ENCODE measurements around the gene NDUFS8. TPM values are rescaled to one million over a fixed set of nuclear protein-coding genes. Genes with fewer than 3 reads are reported as not detected.

Gene NDUFS8
- total and polyA plus RNA-seq, 2 of the 4 experiments (the other 2 are of a cell fraction): 85.9 to 131 TPM

GRCh38 chr11:68006606-68007166, 23.8 kb upstream of the NDUFS8 start:
- intact Hi-C loops (cut with micrococcal nuclease): no loop called here
- H3K23ac ChIP-seq (ENCODE audit: low read depth, low read length): no peak overlapping the region
- no TSS peak for BruUV-seq (replicated peaks)
- H3K27me3 ChIP-seq (ENCODE audit: control insufficient read depth, insufficient read depth, low read length): no peaks in the 10 kb centered on the region
- TF ChIP-seq MAZ (IDR thresholded peaks at IDR 0.05; ENCODE audit: borderline replicate concordance, low read depth, low read length) (no peak), USF2 (IDR thresholded peaks at IDR 0.05; ENCODE audit: low read depth, low read length) (no peak), MAFK (IDR thresholded peaks at IDR 0.05; ENCODE audit: low read depth, low read length) (no peak), RFX5 (IDR thresholded peaks at IDR 0.05; ENCODE audit: low read depth, low read length) (no peak), FOS (IDR thresholded peaks at IDR 0.05; ENCODE audit: low read depth, low read length) (no peak), BHLHE40 (IDR thresholded peaks at IDR 0.05; ENCODE audit: low read depth, low read length) (no peak), MXI1 (IDR thresholded peaks at IDR 0.05; ENCODE audit: borderline replicate concordance, low read depth, low read length) (no peak), RAD21 (IDR thresholded peaks at IDR 0.05; ENCODE audit: low read length) (no peak), CEBPB (IDR thresholded peaks at IDR 0.05; ENCODE audit: low read depth, low read length) (no peak), RCOR1 (IDR thresholded peaks at IDR 0.05; ENCODE audit: insufficient replicate concordance, low read length) (no peak), CHD1 (IDR thresholded peaks at IDR 0.05; ENCODE audit: low read depth, low read length) (no peak), POLR2A (IDR thresholded peaks at IDR 0.05; ENCODE audit: low read depth, low read length) (no peak), SMC3 (IDR thresholded peaks at IDR 0.05; ENCODE audit: low read depth, low read length) (no peak), NFE2L2 (IDR thresholded peaks at IDR 0.05; ENCODE audit: low read depth, low read length) (no peak)
- TF ChIP-seq, protein P1, sequence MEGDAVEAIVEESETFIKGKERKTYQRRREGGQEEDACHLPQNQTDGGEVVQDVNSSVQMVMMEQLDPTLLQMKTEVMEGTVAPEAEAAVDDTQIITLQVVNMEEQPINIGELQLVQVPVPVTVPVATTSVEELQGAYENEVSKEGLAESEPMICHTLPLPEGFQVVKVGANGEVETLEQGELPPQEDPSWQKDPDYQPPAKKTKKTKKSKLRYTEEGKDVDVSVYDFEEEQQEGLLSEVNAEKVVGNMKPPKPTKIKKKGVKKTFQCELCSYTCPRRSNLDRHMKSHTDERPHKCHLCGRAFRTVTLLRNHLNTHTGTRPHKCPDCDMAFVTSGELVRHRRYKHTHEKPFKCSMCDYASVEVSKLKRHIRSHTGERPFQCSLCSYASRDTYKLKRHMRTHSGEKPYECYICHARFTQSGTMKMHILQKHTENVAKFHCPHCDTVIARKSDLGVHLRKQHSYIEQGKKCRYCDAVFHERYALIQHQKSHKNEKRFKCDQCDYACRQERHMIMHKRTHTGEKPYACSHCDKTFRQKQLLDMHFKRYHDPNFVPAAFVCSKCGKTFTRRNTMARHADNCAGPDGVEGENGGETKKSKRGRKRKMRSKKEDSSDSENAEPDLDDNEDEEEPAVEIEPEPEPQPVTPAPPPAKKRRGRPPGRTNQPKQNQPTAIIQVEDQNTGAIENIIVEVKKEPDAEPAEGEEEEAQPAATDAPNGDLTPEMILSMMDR (conservative IDR thresholded peaks at IDR 0.05; ENCODE audit: low read depth, low read length): no peak
- TF ChIP-seq, protein P2, sequence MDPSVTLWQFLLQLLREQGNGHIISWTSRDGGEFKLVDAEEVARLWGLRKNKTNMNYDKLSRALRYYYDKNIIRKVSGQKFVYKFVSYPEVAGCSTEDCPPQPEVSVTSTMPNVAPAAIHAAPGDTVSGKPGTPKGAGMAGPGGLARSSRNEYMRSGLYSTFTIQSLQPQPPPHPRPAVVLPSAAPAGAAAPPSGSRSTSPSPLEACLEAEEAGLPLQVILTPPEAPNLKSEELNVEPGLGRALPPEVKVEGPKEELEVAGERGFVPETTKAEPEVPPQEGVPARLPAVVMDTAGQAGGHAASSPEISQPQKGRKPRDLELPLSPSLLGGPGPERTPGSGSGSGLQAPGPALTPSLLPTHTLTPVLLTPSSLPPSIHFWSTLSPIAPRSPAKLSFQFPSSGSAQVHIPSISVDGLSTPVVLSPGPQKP (IDR thresholded peaks at IDR 0.05; ENCODE audit: borderline replicate concordance, low read depth, low read length): no peak
- no peaks in the 10 kb centered on the region for H4K20me1 ChIP-seq (ENCODE audit: insufficient read depth, low read length)
- H2BK120ac ChIP-seq (ENCODE audit: low read depth, low read length): no peak overlapping the region
- no peak overlapping the region for H4K91ac ChIP-seq (ENCODE audit: insufficient read depth, low read depth, low read length)
- H3K9ac ChIP-seq (ENCODE audit: low read depth, low read length): no peak overlapping the region
- H2AK5ac ChIP-seq (ENCODE audit: low read depth, low read length): no peak overlapping the region
- DNase-seq: no peak
- H3K14ac ChIP-seq (replicated peaks; ENCODE audit: low read depth, low read length): no peak overlapping the region
- H4K8ac ChIP-seq (ENCODE audit: low read depth in 2 of 2, low read length in 2 of 2): no peak overlapping the region
- H3K36me3 ChIP-seq (ENCODE audit: control insufficient read depth, insufficient read depth, low read length): no peaks in the 10 kb centered on the region
- H3K9me3 ChIP-seq (ENCODE audit: control insufficient read depth, insufficient read depth, low read length): no peaks in the 10 kb centered on the region
- no peak overlapping the region for H3K4me2 ChIP-seq (ENCODE audit: low read depth, low read length)
- dilution Hi-C loops (cut with HindIII; ENCODE audit: low sequenced_read_pairs, unreplicated experiment): no loop called here
- H3K9me1 ChIP-seq (ENCODE audit: insufficient read depth, low read length): peaks cover 15% of the 10 kb centered on the region; the same call in 1 of the 2 replicates
- H3K4me3 ChIP-seq (ENCODE audit: insufficient read depth, low read depth, low read length): no peak overlapping the region
- in situ Hi-C loops (cut with MboI; ENCODE audit: low sequenced_read_pairs): no loop called here
- H2BK20ac ChIP-seq (ENCODE audit: low read depth, low read length): no peak overlapping the region
- no peak overlapping the region for H2AK9ac ChIP-seq (replicated peaks; ENCODE audit: low read depth, low read length, poor library complexity)
- H2AFZ ChIP-seq (replicated peaks; ENCODE audit: low read length, poor library complexity): no peak overlapping the region
- ATAC-seq (ENCODE audit: low read depth): no peak
- H3K4ac ChIP-seq (ENCODE audit: low read depth, low read length): no peak overlapping the region
- H4K5ac ChIP-seq (ENCODE audit: low read depth, low read length): no peak overlapping the region
- H3K4me1 ChIP-seq (ENCODE audit: control insufficient read depth, insufficient read depth, low read length): peaks cover 18% of the 10 kb centered on the region
- H3K27ac ChIP-seq (ENCODE audit: insufficient read depth, low read length): no peak overlapping the region
- no peak overlapping the region for H2BK15ac ChIP-seq (ENCODE audit: low read depth, low read length)
- no peak overlapping the region for H3K18ac ChIP-seq (ENCODE audit: low read depth, low read length)
- 100% methylated on average over 3 of the region's 7 CpGs; no CpG with 5 or more reads in 1 of the 2 experiments for WGBS, 2 experiments (ENCODE audit: extremely low coverage in 2 of 2, insufficient read length in 1 of 2)
- ChIA-PET CTCF (no interaction called here), POLR2A (ENCODE audit: unreplicated experiment) (no interaction called here)
- H3K56ac ChIP-seq (ENCODE audit: extremely low read depth, insufficient read depth, low read length): no peak overlapping the region
- no peak overlapping the region for H2BK5ac ChIP-seq (ENCODE audit: low read depth, low read length, poor library complexity, severe bottlenecking)
- peaks cover 6 to 20% of the 10 kb centered on the region in 2 experiments; a peak in 3 of 4 replicates for H3K79me1 ChIP-seq (ENCODE audit: low read depth in 1 of 2, low read length in 2 of 2)
